ENCODE measurements around the gene TDRD10.

- TF ChIP-seq YY1 (IDR thresholded peaks at IDR 0.05; ENCODE audit: insufficient read depth, insufficient read length) = no peak
- TF ChIP-seq ZNF274 (IDR thresholded peaks at IDR 0.05; ENCODE audit: low read depth, low read length) = no peak
- no peak for TF ChIP-seq SUZ12 (IDR thresholded peaks at IDR 0.05; ENCODE audit: extremely low read depth, insufficient read depth, insufficient read length)
Observed at GRCh38 chr1:154488922-154489321, 13.1 kb upstream of the TDRD10 start.
